CD14-positive monocyte (primary cell): Measurements from ENCODE around the gene CEP72. TPM values are rescaled to one million over a fixed set of nuclear protein-coding genes. Genes with fewer than 3 reads are reported as not detected.

Experiments
- DNase-seq, 3 donors: peaks; one replicate each; pipeline ENCODE4 v3.0.0-alpha.2; 2011 to 2022
- H2AFZ ChIP-seq: 2 replicates; pipeline ENCODE4 v1.6.0; 2012; ENCODE audit warnings: mild to moderate bottlenecking, low read depth, low read length, inconsistent platforms; ENCODE audit not compliant: insufficient read depth, poor library complexity, severe bottlenecking
- H3K27ac ChIP-seq, 2 donors: 1 replicate in 1 of 2; 2 replicates in 1 of 2; pipeline ENCODE4 v1.5.1; 2012 to 2013; ENCODE audit warnings: low read length in 2 of 2, control low read depth in 1 of 2, inconsistent platforms in 1 of 2, low read depth in 1 of 2, mild to moderate bottlenecking in 1 of 2
- H3K27me3 ChIP-seq, 2 donors: one replicate each; pipeline versions ENCODE4 v1.6.0 to v1.6.1; 2011 to 2013; ENCODE audit warnings: low read length in 2 of 2; ENCODE audit not compliant: control insufficient read depth in 2 of 2, insufficient read depth in 2 of 2
- H3K36me3 ChIP-seq, 2 donors: replicated peaks in 1 of 2; 1 replicate in 1 of 2; 2 replicates in 1 of 2; pipeline versions ENCODE4 v1.5.1 to v1.6.1; 2012 to 2013; ENCODE audit warnings: low read length in 2 of 2, control low read depth in 1 of 2, inconsistent platforms in 1 of 2, mild to moderate bottlenecking in 1 of 2; ENCODE audit not compliant: insufficient read depth in 2 of 2, control insufficient read depth in 1 of 2
- H3K4me1 ChIP-seq, 2 donors: 1 replicate in 1 of 2; 2 replicates in 1 of 2; pipeline versions ENCODE4 v1.5.1 to v1.6.1; 2012 to 2013; ENCODE audit warnings: low read length in 2 of 2, control low read depth in 1 of 2, inconsistent platforms in 1 of 2, mild to moderate bottlenecking in 1 of 2, moderate library complexity in 1 of 2; ENCODE audit not compliant: insufficient read depth in 2 of 2, control insufficient read depth in 1 of 2
- H3K4me2 ChIP-seq: replicated peaks from 2 replicates; pipeline ENCODE3; 2012; ENCODE audit warnings: low read length, moderate library complexity, mild to moderate bottlenecking; ENCODE audit not compliant: poor library complexity, severe bottlenecking; ENCODE audit errors: extremely low read depth
- H3K4me3 ChIP-seq, 3 experiments: fragments of 200-600 bp in 1 of 3; sonication (generic) in 1 of 3; replicated peaks in 1 of 3; 1 replicate in 2 of 3; 2 replicates in 1 of 3; pipeline ENCODE4 v1.5.1; 2011 to 2013; ENCODE audit warnings: low read length in 3 of 3, mild to moderate bottlenecking in 3 of 3, control low read depth in 2 of 3, low read depth in 2 of 3, inconsistent platforms in 1 of 3, moderate library complexity in 1 of 3
- H3K79me2 ChIP-seq: 2 replicates; pipeline ENCODE4 v1.6.0; 2012; ENCODE audit warnings: mild to moderate bottlenecking, control low read depth, inconsistent platforms, low read length, moderate library complexity; ENCODE audit not compliant: insufficient read depth
- H3K9ac ChIP-seq: 2 replicates; pipeline ENCODE4 v1.6.0; 2017; ENCODE audit warnings: low read length, mild to moderate bottlenecking; ENCODE audit not compliant: insufficient read depth, poor library complexity, severe bottlenecking
- H3K9me3 ChIP-seq, 2 donors: replicated peaks in 1 of 2; 1 replicate in 1 of 2; 2 replicates in 1 of 2; pipeline versions ENCODE4 v1.5.1 to v1.6.1; 2012 to 2013; ENCODE audit warnings: low read length in 2 of 2, control low read depth in 1 of 2; ENCODE audit not compliant: control insufficient read depth in 1 of 2, insufficient read depth in 1 of 2
- H4K20me1 ChIP-seq: 2 replicates; pipeline ENCODE4 v1.6.0; 2012; ENCODE audit warnings: mild to moderate bottlenecking, low read length, control low read depth, moderate library complexity; ENCODE audit not compliant: insufficient read depth
- H3K27ac Mint-ChIP-seq, 7 donors: one replicate each; pipeline ENCODE4 v1.8.0; 2020; ENCODE audit warnings: mild to moderate bottlenecking in 7 of 7, mixed read lengths in 7 of 7, moderate library complexity in 6 of 7, inconsistent platforms in 2 of 7
- H3K27me3 Mint-ChIP-seq, 3 donors: one replicate each; pipeline ENCODE4 v1.8.0; 2021 to 2022; ENCODE audit warnings: low read depth in 3 of 3, mild to moderate bottlenecking in 3 of 3, mixed read lengths in 3 of 3, moderate library complexity in 3 of 3, inconsistent platforms in 1 of 3
- H3K36me3 Mint-ChIP-seq, 2 donors: one replicate each; pipeline ENCODE4 v1.8.0; 2020; ENCODE audit warnings: mixed read lengths in 2 of 2, inconsistent platforms in 1 of 2, mild to moderate bottlenecking in 1 of 2
- H3K4me1 Mint-ChIP-seq: one replicate; pipeline ENCODE4 v1.8.0; 2020; ENCODE audit warnings: mild to moderate bottlenecking, mixed read lengths
- H3K4me3 Mint-ChIP-seq, 2 donors: one replicate each; pipeline ENCODE4 v1.8.0; 2020; ENCODE audit warnings: mild to moderate bottlenecking in 2 of 2, mixed read lengths in 2 of 2, moderate library complexity in 1 of 2
- H3K9me3 Mint-ChIP-seq, 7 donors: one replicate each; pipeline ENCODE4 v1.8.0; 2020 to 2022; ENCODE audit warnings: mixed read lengths in 7 of 7, mild to moderate bottlenecking in 6 of 7, moderate library complexity in 6 of 7, inconsistent platforms in 2 of 7
- CTCF ChIP-seq: fragments of 200-600 bp; IDR thresholded peaks from one replicate; pipeline ENCODE4 v1.8.0; 2022; ENCODE audit warnings: antibody characterized with exemption, mild to moderate bottlenecking
- WGBS: methylation state at CpG from one replicate; pipeline ENCODE4 v1.1.5; 2013; ENCODE audit warnings: missing lambda C conversion rate; ENCODE audit not compliant: insufficient coverage; 5-methylcytosine and 5-hydroxymethylcytosine counted together
- intact Hi-C, 2 donors: fragments of 100-400 bp; cut with micrococcal nuclease; formaldehyde crosslinking; loops; one replicate each; pipeline versions ENCODE4 v1.15.0 to v1.15.1; 2023
- polyA plus RNA-seq, 3 donors: library from polyadenylated mRNA; depleted of rRNA in 1 of 3; unstranded in 2 of 3; stranded (reverse) in 1 of 3; fragments of 300-500 nt in 2 of 3; fragments of >200 nt in 1 of 3; fragmentation: Illumina TruSeq in 2 of 3; gene quantifications; 1 replicate in 2 of 3; 2 replicates in 1 of 3; pipeline ENCODE4 v1.2.3, GENCODE V29; 2012 to 2021

The CEP72 gene
- polyA plus RNA-seq, 3 donors, result 0.13 to 2.1 (median 0.24) TPM

- Histone ChIP-seq H4K20me1 (no peaks in the 10 kb centered on the region), H3K4me3 (no peak overlapping the region), H3K27me3 (no peaks in the 10 kb centered on the region), H3K9me3 (peaks cover 16 to 18% of the 10 kb centered on the region in 2 donors), H3K79me2 (no peaks in the 10 kb centered on the region), H3K9ac (no peak overlapping the region), H3K4me1 (no peaks in the 10 kb centered on the region), H3K27ac (no peak overlapping the region), H2AFZ (no peak overlapping the region), H3K36me3 (peaks cover 16 to 64% of the 10 kb centered on the region in 2 donors), H3K4me2 (no peak overlapping the region)
- no peak for TF ChIP-seq CTCF
- H3K9me3 Mint-ChIP-seq, result peaks cover 0 to 3% (median 0%) of the 10 kb centered on the region in 7 donors
- no peaks in the 10 kb centered on the region for H3K27me3 Mint-ChIP-seq
- H3K4me1 Mint-ChIP-seq, result no peaks in the 10 kb centered on the region
- peaks cover 32 to 52% of the 10 kb centered on the region in 2 donors for H3K36me3 Mint-ChIP-seq
- no peak overlapping the region for H3K27ac Mint-ChIP-seq
- no peak for DNase-seq
- intact Hi-C loops, result no loop called here
- WGBS, result 98% methylated on average over 16 of the region's 18 CpGs
- H3K4me3 Mint-ChIP-seq, result no peak overlapping the region
These were observed 34.5 kb downstream of the CEP72 start for GRCh38 chr5:646396-647201.

- Histone ChIP-seq H3K4me3 (no peak overlapping the region), H3K36me3 (peaks cover 20 to 66% of the 10 kb centered on the region in 2 donors), H3K4me1 (no peaks in the 10 kb centered on the region), H3K9ac (no peak overlapping the region), H3K79me2 (no peaks in the 10 kb centered on the region), H3K27ac (no peak overlapping the region), H3K27me3 (no peaks in the 10 kb centered on the region), H3K4me2 (no peak overlapping the region), H2AFZ (no peak overlapping the region), H3K9me3 (peaks cover 16 to 18% of the 10 kb centered on the region in 2 donors), H4K20me1 (no peaks in the 10 kb centered on the region)
- no peak for TF ChIP-seq CTCF
- intact Hi-C loops, result no loop called here
- H3K4me3 Mint-ChIP-seq, result no peak overlapping the region
- peaks cover 26 to 45% of the 10 kb centered on the region in 2 donors for H3K36me3 Mint-ChIP-seq
- H3K9me3 Mint-ChIP-seq, result peaks cover 0 to 3% (median 0%) of the 10 kb centered on the region in 7 donors
- no peak overlapping the region for H3K27ac Mint-ChIP-seq
- H3K27me3 Mint-ChIP-seq, result no peaks in the 10 kb centered on the region
- 100% methylated on average over 1 of the region's 4 CpGs for WGBS
- no peaks in the 10 kb centered on the region for H3K4me1 Mint-ChIP-seq
- DNase-seq, result no peak
These were observed 35.2 kb downstream of the CEP72 start for GRCh38 chr5:647311-647710.
